ENCODE measurements around the gene PUM1.

PUM1 gene

DNA sequence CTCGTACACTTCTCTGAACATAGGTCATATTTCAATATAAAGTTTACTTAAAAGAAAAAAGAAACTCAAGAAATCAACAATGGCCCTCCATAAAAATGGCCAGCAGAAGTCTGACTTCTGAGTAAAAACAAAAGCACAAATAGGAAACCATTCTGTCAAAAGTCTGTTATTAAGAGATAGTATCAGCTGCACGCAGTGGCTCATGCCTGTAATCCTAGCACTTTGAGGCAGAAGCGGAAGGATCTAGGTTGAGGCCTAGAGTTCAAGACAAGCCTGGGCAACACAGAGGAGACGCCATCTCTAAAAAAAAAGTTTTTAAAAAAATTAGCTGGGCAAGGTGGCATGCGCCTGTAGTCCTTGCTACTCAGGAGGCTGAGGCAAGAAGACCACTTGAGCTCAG is 67.3 kb downstream of the PUM1 start:
- Histone ChIP-seq H3K4me1 (ENCODE audit: control insufficient read depth, low read depth, low read length) (peaks cover 2% of the 10 kb centered on the region), H3K27me3 (ENCODE audit: insufficient read depth, low read length, poor library complexity) (no peaks in the 10 kb centered on the region), H3K23ac (ENCODE audit: low read length) (no peak overlapping the region), H3K4ac (ENCODE audit: low read depth, low read length) (no peak overlapping the region), H4K8ac (ENCODE audit: low read depth, low read length) (no peak overlapping the region), H3K9ac (ENCODE audit: low read length) (no peak overlapping the region), H3K4me2 (ENCODE audit: low read length) (no peak overlapping the region), H3K18ac (ENCODE audit: low read length) (no peak overlapping the region), H3K27ac (ENCODE audit: low read depth, low read length) (no peak overlapping the region), H3K4me3 (ENCODE audit: low read length) (no peak overlapping the region), H4K5ac (ENCODE audit: low read length) (no peak overlapping the region), H3K79me2 (ENCODE audit: control insufficient read depth, insufficient read depth, low read length) (peaks cover 42% of the 10 kb centered on the region), H3K36me3 (ENCODE audit: control insufficient read depth, insufficient read depth, low read length) (no peaks in the 10 kb centered on the region), H2BK5ac (ENCODE audit: low read length) (no peak overlapping the region), H2AK5ac (ENCODE audit: low read length) (no peak overlapping the region), H2BK120ac (ENCODE audit: low read depth, low read length) (no peak overlapping the region), H3K56ac (ENCODE audit: low read length) (no peak overlapping the region), H3K79me1 (ENCODE audit: low read length) (peaks cover 10% of the 10 kb centered on the region), H2BK15ac (replicated peaks; ENCODE audit: low read depth) (no peak overlapping the region)
- no CpG with 5 or more reads among the region's 5 CpGs for WGBS (ENCODE audit: extremely low coverage, insufficient coverage, low lambda C conversion rate)
- DNase-seq = no peak

DNA sequence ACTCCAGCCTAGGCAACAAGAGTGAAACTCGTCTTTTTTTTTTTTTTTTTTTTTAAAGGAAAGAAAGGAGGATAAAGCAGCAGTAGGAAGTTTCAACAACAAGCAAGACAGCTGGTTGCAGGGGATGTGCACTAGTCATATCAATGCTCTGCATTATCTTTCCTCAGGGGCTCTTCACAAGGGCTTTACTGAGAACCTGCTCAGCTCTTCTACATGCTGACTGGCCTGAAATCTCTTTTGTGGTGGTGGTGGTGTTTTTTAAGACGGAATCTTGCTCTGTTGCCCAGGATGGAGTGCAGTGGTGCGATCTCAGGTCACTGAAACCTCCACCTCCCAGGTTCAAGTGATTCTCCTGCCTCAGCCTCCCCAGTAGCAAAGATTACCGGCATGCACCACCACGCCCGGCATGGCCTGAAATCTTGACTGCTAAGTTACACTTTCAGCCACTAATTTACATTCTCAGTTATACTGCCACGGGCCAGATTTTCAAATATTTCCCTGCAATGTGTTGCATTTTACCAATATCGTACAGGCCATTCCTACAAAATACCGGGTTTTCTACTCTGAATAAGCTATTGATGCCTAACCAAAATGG is 68.0 kb downstream of the PUM1 start:
- Histone ChIP-seq H2AK5ac (ENCODE audit: low read length) (no peak overlapping the region), H4K5ac (ENCODE audit: low read length) (no peak overlapping the region), H3K79me1 (ENCODE audit: low read length) (peaks cover 10% of the 10 kb centered on the region), H3K4me2 (ENCODE audit: low read length) (no peak overlapping the region), H3K23ac (ENCODE audit: low read length) (no peak overlapping the region), H2BK120ac (ENCODE audit: low read depth, low read length) (no peak overlapping the region), H3K4me3 (ENCODE audit: low read length) (no peak overlapping the region), H3K56ac (ENCODE audit: low read length) (no peak overlapping the region), H3K9ac (ENCODE audit: low read length) (no peak overlapping the region), H3K18ac (ENCODE audit: low read length) (no peak overlapping the region), H2BK5ac (ENCODE audit: low read length) (no peak overlapping the region), H3K27ac (ENCODE audit: low read depth, low read length) (no peak overlapping the region), H3K36me3 (ENCODE audit: control insufficient read depth, insufficient read depth, low read length) (no peaks in the 10 kb centered on the region), H3K4ac (ENCODE audit: low read depth, low read length) (no peak overlapping the region), H2BK15ac (replicated peaks; ENCODE audit: low read depth) (no peak overlapping the region), H4K8ac (ENCODE audit: low read depth, low read length) (no peak overlapping the region), H3K4me1 (ENCODE audit: control insufficient read depth, low read depth, low read length) (peaks cover 2% of the 10 kb centered on the region), H3K27me3 (ENCODE audit: insufficient read depth, low read length, poor library complexity) (no peaks in the 10 kb centered on the region), H3K79me2 (ENCODE audit: control insufficient read depth, insufficient read depth, low read length) (peaks cover 42% of the 10 kb centered on the region)
- no CpG with 5 or more reads among the region's 9 CpGs for WGBS (ENCODE audit: extremely low coverage, insufficient coverage, low lambda C conversion rate)
- no peak for DNase-seq

DNA sequence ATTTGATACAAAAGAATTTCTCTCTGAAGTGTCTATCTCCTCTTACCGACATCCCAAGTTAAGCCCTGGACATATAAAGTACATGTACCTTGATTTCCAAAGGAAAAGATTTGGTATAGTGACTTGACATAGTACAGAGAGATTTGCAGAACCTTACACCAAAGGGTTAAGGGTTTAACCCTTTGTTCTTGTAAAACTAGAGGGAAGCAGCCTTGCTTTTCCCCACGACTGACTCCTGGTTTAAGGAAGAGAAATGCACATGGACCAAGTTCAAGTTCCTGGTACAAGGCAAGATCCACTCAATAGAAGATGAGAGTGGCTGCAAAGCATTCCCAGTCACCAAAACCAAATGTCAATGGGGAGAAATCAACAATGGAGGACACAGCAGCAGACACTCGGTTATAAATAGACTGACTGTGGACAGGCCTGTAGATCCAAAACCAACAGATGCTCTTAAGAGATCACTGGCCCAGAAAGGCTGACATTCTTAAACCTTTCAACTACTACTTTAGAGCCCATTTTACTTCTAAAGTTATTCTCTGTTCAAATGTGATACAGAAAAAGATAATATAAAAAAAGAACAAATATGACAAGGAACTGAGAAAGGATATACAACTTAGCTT is 69.4 kb downstream of the PUM1 start:
- Histone ChIP-seq H3K4me3 (ENCODE audit: low read length) (no peak overlapping the region), H3K79me2 (ENCODE audit: control insufficient read depth, insufficient read depth, low read length) (peaks cover 47% of the 10 kb centered on the region), H4K8ac (ENCODE audit: low read depth, low read length) (no peak overlapping the region), H3K27ac (ENCODE audit: low read depth, low read length) (no peak overlapping the region), H3K4ac (ENCODE audit: low read depth, low read length) (no peak overlapping the region), H3K27me3 (ENCODE audit: insufficient read depth, low read length, poor library complexity) (no peaks in the 10 kb centered on the region), H2AK5ac (ENCODE audit: low read length) (no peak overlapping the region), H3K18ac (ENCODE audit: low read length) (no peak overlapping the region), H3K23ac (ENCODE audit: low read length) (no peak overlapping the region), H4K5ac (ENCODE audit: low read length) (no peak overlapping the region), H2BK120ac (ENCODE audit: low read depth, low read length) (no peak overlapping the region), H3K9ac (ENCODE audit: low read length) (no peak overlapping the region), H2BK15ac (replicated peaks; ENCODE audit: low read depth) (no peak overlapping the region), H3K4me1 (ENCODE audit: control insufficient read depth, low read depth, low read length) (peaks cover 2% of the 10 kb centered on the region), H3K36me3 (ENCODE audit: control insufficient read depth, insufficient read depth, low read length) (peaks cover 2% of the 10 kb centered on the region), H3K4me2 (ENCODE audit: low read length) (no peak overlapping the region), H3K79me1 (ENCODE audit: low read length) (peaks cover 18% of the 10 kb centered on the region), H2BK5ac (ENCODE audit: low read length) (no peak overlapping the region), H3K56ac (ENCODE audit: low read length) (no peak overlapping the region)
- DNase-seq = no peak
- no CpG with 5 or more reads among the region's 3 CpGs for WGBS (ENCODE audit: extremely low coverage, insufficient coverage, low lambda C conversion rate)

DNA sequence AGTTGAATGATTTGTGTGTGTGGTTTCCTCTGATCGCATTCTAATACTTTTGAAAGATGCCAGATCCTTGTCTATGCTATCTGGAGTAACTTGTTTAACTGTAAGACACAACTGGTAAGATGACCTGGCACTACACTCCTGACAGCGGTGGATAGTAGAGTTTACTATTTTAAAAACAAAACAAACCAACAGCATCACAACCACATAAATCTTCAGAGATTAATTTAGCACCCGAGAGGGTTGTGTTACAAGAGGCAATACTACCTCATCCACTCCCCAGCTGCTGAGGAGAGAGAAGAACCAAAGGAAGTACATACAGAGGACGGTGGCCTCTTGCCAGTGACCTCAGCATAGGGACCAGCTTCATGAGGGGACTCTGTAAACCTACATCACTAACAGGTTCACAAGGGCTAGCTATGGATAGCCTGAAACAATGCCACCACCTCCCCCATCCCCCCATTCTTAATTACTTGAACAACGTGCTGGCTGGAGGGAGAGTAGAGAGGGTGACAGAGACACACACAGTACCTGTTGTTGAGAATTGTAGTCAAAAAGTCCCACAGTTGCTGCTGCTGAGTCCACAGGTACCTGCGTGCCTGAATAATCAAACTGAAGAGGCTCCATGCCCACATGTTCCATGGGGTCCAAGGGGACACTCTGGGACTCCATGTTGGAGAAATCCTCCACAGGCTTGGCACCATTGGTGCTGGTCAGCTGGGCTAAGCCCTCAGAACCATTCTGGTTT is 73.5 kb downstream of the PUM1 start:
- no peak overlapping the region for H3K9ac ChIP-seq (ENCODE audit: low read length)
- no peak overlapping the region for H4K5ac ChIP-seq (ENCODE audit: low read length)
- no peak overlapping the region for H4K8ac ChIP-seq (ENCODE audit: low read depth, low read length)
- no peak overlapping the region for H2BK5ac ChIP-seq (ENCODE audit: low read length)
- H3K27me3 ChIP-seq (ENCODE audit: insufficient read depth, low read length, poor library complexity) = no peaks in the 10 kb centered on the region
- no peak overlapping the region for H3K4me2 ChIP-seq (ENCODE audit: low read length)
- no peak overlapping the region for H3K56ac ChIP-seq (ENCODE audit: low read length)
- H3K36me3 ChIP-seq (ENCODE audit: control insufficient read depth, insufficient read depth, low read length) = peaks cover 4% of the 10 kb centered on the region
- no peak overlapping the region for H2AK5ac ChIP-seq (ENCODE audit: low read length)
- no peak overlapping the region for H3K4ac ChIP-seq (ENCODE audit: low read depth, low read length)
- WGBS (ENCODE audit: extremely low coverage, insufficient coverage, low lambda C conversion rate) = no CpG with 5 or more reads among the region's 6 CpGs
- H3K4me3 ChIP-seq (ENCODE audit: low read length) = no peak overlapping the region
- no peak overlapping the region for H3K27ac ChIP-seq (ENCODE audit: low read depth, low read length)
- H3K79me1 ChIP-seq (ENCODE audit: low read length) = peaks cover 15% of the 10 kb centered on the region
- no peak overlapping the region for H3K18ac ChIP-seq (ENCODE audit: low read length)
- H3K79me2 ChIP-seq (ENCODE audit: control insufficient read depth, insufficient read depth, low read length) = peaks cover 56% of the 10 kb centered on the region
- peaks cover 3% of the 10 kb centered on the region for H3K4me1 ChIP-seq (ENCODE audit: control insufficient read depth, low read depth, low read length)
- H3K23ac ChIP-seq (ENCODE audit: low read length) = no peak overlapping the region
- no peak overlapping the region for H2BK120ac ChIP-seq (ENCODE audit: low read depth, low read length)
- DNase-seq = peak; percentile 26
- no peak overlapping the region for H2BK15ac ChIP-seq (replicated peaks; ENCODE audit: low read depth)

DNA sequence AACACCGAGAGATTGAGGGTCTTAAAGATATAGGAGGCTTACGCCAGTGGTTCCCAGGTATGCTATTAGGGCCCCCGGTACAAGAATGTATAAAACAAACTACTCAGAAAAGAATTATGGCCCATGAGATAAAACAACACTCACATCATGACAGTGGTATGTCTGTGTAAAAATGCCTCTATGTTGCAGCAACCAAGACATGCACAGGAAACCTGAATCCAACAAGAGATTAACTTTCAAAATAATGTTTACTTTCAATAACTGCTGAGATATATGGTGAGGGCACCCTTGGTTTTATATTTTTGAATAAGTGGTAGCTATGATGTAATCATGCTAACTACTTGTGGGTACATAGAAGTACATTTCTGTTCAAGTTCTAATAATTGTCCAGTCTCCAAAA is 74.9 kb downstream of the PUM1 start:
- Histone ChIP-seq H3K4me3 (ENCODE audit: low read length) (no peak overlapping the region), H2AK5ac (ENCODE audit: low read length) (no peak overlapping the region), H3K18ac (ENCODE audit: low read length) (no peak overlapping the region), H3K27ac (ENCODE audit: low read depth, low read length) (no peak overlapping the region), H3K56ac (ENCODE audit: low read length) (no peak overlapping the region), H4K8ac (ENCODE audit: low read depth, low read length) (no peak overlapping the region), H3K27me3 (ENCODE audit: insufficient read depth, low read length, poor library complexity) (no peaks in the 10 kb centered on the region), H3K79me1 (ENCODE audit: low read length) (peaks cover 12% of the 10 kb centered on the region), H3K9ac (ENCODE audit: low read length) (no peak overlapping the region), H2BK120ac (ENCODE audit: low read depth, low read length) (no peak overlapping the region), H3K4me1 (ENCODE audit: control insufficient read depth, low read depth, low read length) (peaks cover 3% of the 10 kb centered on the region), H4K5ac (ENCODE audit: low read length) (no peak overlapping the region), H3K36me3 (ENCODE audit: control insufficient read depth, insufficient read depth, low read length) (peaks cover 4% of the 10 kb centered on the region), H2BK5ac (ENCODE audit: low read length) (no peak overlapping the region), H3K4ac (ENCODE audit: low read depth, low read length) (no peak overlapping the region), H3K4me2 (ENCODE audit: low read length) (no peak overlapping the region), H2BK15ac (replicated peaks; ENCODE audit: low read depth) (no peak overlapping the region), H3K79me2 (ENCODE audit: control insufficient read depth, insufficient read depth, low read length) (peaks cover 54% of the 10 kb centered on the region), H3K23ac (ENCODE audit: low read length) (no peak overlapping the region)
- no peak for DNase-seq
- no CpG with 5 or more reads among the region's 3 CpGs for WGBS (ENCODE audit: extremely low coverage, insufficient coverage, low lambda C conversion rate)
